Kidney (tissue), 14 donors: ENCODE data around the gene CDH11. TPM values are rescaled to one million over a fixed set of nuclear protein-coding genes. Genes with fewer than 3 reads are reported as not detected.

Experiments used
- DNase-seq, 5 donors: peaks; one replicate each; pipeline ENCODE4 v3.0.0-alpha.2; 2013 to 2020
- FAIRE-seq: peaks from 2 replicates; lab custom pipeline; 2012; peaks lifted over from hg19 to GRCh38; lab: Jason Lieb, UNC
- H3K27ac ChIP-seq, 2 donors: one replicate each; pipeline ENCODE4 v1.7.0; 2013; ENCODE audit warnings: low read depth in 2 of 2, low read length in 2 of 2, inconsistent platforms in 1 of 2
- H3K27me3 ChIP-seq: one replicate; pipeline ENCODE4 v1.7.1; 2013; ENCODE audit warnings: low read length, inconsistent platforms; ENCODE audit not compliant: control insufficient read depth, insufficient read depth
- H3K36me3 ChIP-seq, 3 donors: one replicate each; pipeline versions ENCODE4 v1.7.0 to v1.7.1; 2013; ENCODE audit warnings: low read length in 3 of 3, control low read depth in 1 of 3, inconsistent platforms in 1 of 3; ENCODE audit not compliant: insufficient read depth in 3 of 3, control insufficient read depth in 2 of 3
- H3K4me1 ChIP-seq, 3 donors: one replicate each; pipeline versions ENCODE4 v1.7.0 to v1.7.1; 2013; ENCODE audit warnings: low read length in 3 of 3, inconsistent platforms in 1 of 3, low read depth in 1 of 3; ENCODE audit not compliant: control insufficient read depth in 2 of 3, insufficient read depth in 2 of 3
- H3K4me3 ChIP-seq, 3 donors: one replicate each; pipeline versions ENCODE4 v1.7.0 to v1.8.1; 2013; ENCODE audit warnings: low read length in 3 of 3, control low read depth in 1 of 3, inconsistent platforms in 1 of 3
- H3K9ac ChIP-seq, 3 donors: one replicate each; pipeline versions ENCODE4 v1.7.0 to v1.7.1; 2013; ENCODE audit warnings: low read length in 3 of 3, control low read depth in 1 of 3, inconsistent platforms in 1 of 3
- H3K9me3 ChIP-seq, 3 donors: one replicate each; pipeline versions ENCODE4 v1.7.0 to v1.7.1; 2013; ENCODE audit warnings: low read length in 3 of 3, control low read depth in 1 of 3, inconsistent platforms in 1 of 3; ENCODE audit not compliant: control insufficient read depth in 2 of 3, insufficient read depth in 1 of 3
- CTCF ChIP-seq: IDR thresholded peaks from 3 replicates; pipeline ENCODE4 v1.5.1; 2012; ENCODE audit warnings: mild to moderate bottlenecking, moderate library complexity, borderline replicate concordance; ENCODE audit not compliant: insufficient read depth; ENCODE audit errors: extremely low read depth
- intact Hi-C: fragments of 100-400 bp; cut with DNase I; formaldehyde crosslinking; loops from one replicate; pipeline ENCODE4 v1.11.1; 2022
- polyA plus RNA-seq: library from polyadenylated mRNA; stranded (reverse); fragments of 350-450 nt; fragmentation: Illumina TruSeq; extraction: RNeasy Lipid Tissue Mini Kit (QIAGEN cat#74804); gene quantifications from one replicate; pipeline ENCODE4 v1.2.3, GENCODE V29; 2014; ENCODE audit warnings: low read depth, low replicate concordance; ENCODE audit not compliant: insufficient read depth
- total RNA-seq: library from RNA; stranded (reverse); fragmentation: NEBNext Ultra II Directional; extraction: Animal tissue kit (Norgen Biotek cat#: 25700); gene quantifications from one replicate; pipeline ENCODE4 v1.2.1, GENCODE V29; 2021
- donor health status: control.
- donor health status: control.
- donor health status: control.
- donor health status: control.
- donor health status: control.
- donor health status: DM: yes; HTN: yes; CAD: no.
- donor health status: Normal renal cell carcinoma (clear cell type).

The CDH11 gene
- total and polyA plus RNA-seq, 2 donors from 2014 or later: 3.0 to 44.9 TPM

DNA sequence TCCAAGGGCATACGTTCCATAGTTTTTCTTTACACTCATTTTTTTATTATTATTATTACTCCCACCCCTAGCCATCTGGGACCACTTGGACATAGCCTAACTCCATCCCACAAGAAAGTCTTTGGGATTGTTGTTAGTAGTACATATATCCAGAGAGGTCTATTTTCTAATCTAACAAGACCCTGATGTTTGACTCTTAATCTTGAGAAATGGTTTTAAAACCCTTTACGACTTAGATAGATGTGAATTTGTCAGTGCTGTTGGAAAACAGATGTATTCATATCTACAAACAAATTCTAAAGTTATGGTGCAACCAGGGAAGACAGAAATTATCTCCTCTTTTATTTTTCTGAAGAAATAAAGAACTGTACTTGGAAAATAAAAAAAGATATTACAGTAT is 197.8 kb downstream of the CDH11 start:
- intact Hi-C loops: no loop called here
- DNase-seq: no peak
- FAIRE-seq: no peak
- TF ChIP-seq CTCF: no peak
- H3K4me3 ChIP-seq: no peak overlapping the region
- H3K27ac ChIP-seq: no peak overlapping the region
- no peak overlapping the region for H3K9ac ChIP-seq
- H3K4me1 ChIP-seq: no peaks in the 10 kb centered on the region
- H3K9me3 ChIP-seq: peaks cover 0 to 5% (median 0%) of the 10 kb centered on the region in 3 donors
- H3K27me3 ChIP-seq: no peaks in the 10 kb centered on the region
- H3K36me3 ChIP-seq: no peaks in the 10 kb centered on the region

GRCh38 chr16:64919929-64920607 is 201.8 kb downstream of the CDH11 start:
- no peaks in the 10 kb centered on the region for H3K27me3 ChIP-seq
- intact Hi-C loops: no loop called here
- H3K4me3 ChIP-seq: no peak overlapping the region
- no peaks in the 10 kb centered on the region for H3K4me1 ChIP-seq
- no peak overlapping the region for H3K27ac ChIP-seq
- no peak for FAIRE-seq
- no peaks in the 10 kb centered on the region for H3K9me3 ChIP-seq
- no peak for TF ChIP-seq CTCF
- no peaks in the 10 kb centered on the region for H3K36me3 ChIP-seq
- no peak for DNase-seq
- no peak overlapping the region for H3K9ac ChIP-seq

- DNase-seq (no peak), FAIRE-seq (no peak)
- TF ChIP-seq CTCF: no peak
- H3K9me3 ChIP-seq: no peaks in the 10 kb centered on the region
- no peak overlapping the region for H3K4me3 ChIP-seq
- intact Hi-C loops: no loop called here
- H3K9ac ChIP-seq: no peak overlapping the region
- H3K27me3 ChIP-seq: no peaks in the 10 kb centered on the region
- H3K4me1 ChIP-seq: no peaks in the 10 kb centered on the region
- no peaks in the 10 kb centered on the region for H3K36me3 ChIP-seq
- no peak overlapping the region for H3K27ac ChIP-seq
Measured at GRCh38 chr16:64919141-64919540, 202.7 kb downstream of the CDH11 start.

DNA sequence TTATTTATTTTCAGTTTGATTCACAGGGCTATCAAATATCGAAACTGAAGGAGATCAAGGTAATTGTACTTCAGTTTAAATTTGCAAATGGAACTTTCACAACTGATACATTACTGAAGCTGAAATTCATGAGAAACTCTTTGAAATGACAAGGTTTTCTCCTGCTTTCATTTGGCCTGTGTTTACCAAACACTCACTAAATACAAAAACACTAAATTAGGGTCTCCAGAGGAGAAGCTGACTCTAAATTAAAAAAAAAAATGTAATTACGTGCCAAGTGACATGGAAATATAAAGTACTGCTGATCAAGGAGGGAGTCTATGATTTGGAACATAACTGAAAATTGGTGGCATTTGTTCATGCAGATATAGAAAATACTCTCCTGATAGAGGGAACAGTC is 205.8 kb downstream of the CDH11 start:
- no peaks in the 10 kb centered on the region for H3K4me1 ChIP-seq
- H3K36me3 ChIP-seq: no peaks in the 10 kb centered on the region
- H3K4me3 ChIP-seq: no peak overlapping the region
- no peak for FAIRE-seq
- no peaks in the 10 kb centered on the region for H3K27me3 ChIP-seq
- no peak for TF ChIP-seq CTCF
- no peak for DNase-seq
- no peak overlapping the region for H3K27ac ChIP-seq
- H3K9me3 ChIP-seq: no peaks in the 10 kb centered on the region
- intact Hi-C loops: no loop called here
- H3K9ac ChIP-seq: no peak overlapping the region
